ELR (cell line): ENCODE results near the gene LONP2.
"Not testable (repeated sequence)": the region's sequence is repeated elsewhere in the genome, so short reads cannot be mapped to it uniquely, and the experiment has no call there.

Experiments used
- DNase-seq: peaks from one replicate; pipeline ENCODE4 v3.0.0-alpha.2; 2015; ENCODE audit warnings: low read depth

The LONP2 gene

GRCh38 chr16:48370229-48370628 lies 126.1 kb downstream of the LONP2 start:
- DNase-seq: no peak

GRCh38 chr16:48370668-48371392 lies 126.7 kb downstream of the LONP2 start:
- not testable (repeated sequence) for DNase-seq

- DNase-seq: no peak
These were observed 127.3 kb downstream of the LONP2 start for GRCh38 chr16:48371393-48371780.

GRCh38 chr16:48372744-48373143 lies 128.6 kb downstream of the LONP2 start:
- no peak for DNase-seq

- peak; percentile 40 for DNase-seq
These were observed 129.3 kb downstream of the LONP2 start for GRCh38 chr16:48373258-48374029.

GRCh38 chr16:48374255-48374654 lies 130.2 kb downstream of the LONP2 start:
- no peak for DNase-seq

GRCh38 chr16:48377301-48377700 lies 133.2 kb downstream of the LONP2 start:
- DNase-seq: not testable (repeated sequence)

- DNase-seq: no peak
These were observed 134.2 kb downstream of the LONP2 start for GRCh38 chr16:48378276-48378675.

GRCh38 chr16:48378836-48379235 lies 134.7 kb downstream of the LONP2 start:
- DNase-seq: no peak

- DNase-seq: peak; percentile 29
These were observed 137.1 kb downstream of the LONP2 start for GRCh38 chr16:48381201-48381600.

GRCh38 chr16:48382131-48382530 lies 138.0 kb downstream of the LONP2 start:
- no peak for DNase-seq

- DNase-seq: no peak
These were observed 139.1 kb downstream of the LONP2 start for GRCh38 chr16:48383009-48383876.

- DNase-seq: peak; percentile 37
These were observed 139.9 kb downstream of the LONP2 start for GRCh38 chr16:48383877-48384519.

GRCh38 chr16:48384520-48385252 lies 140.6 kb downstream of the LONP2 start:
- peak; percentile 59 for DNase-seq

- peak; percentile 85 for DNase-seq
These were observed 141.4 kb downstream of the LONP2 start, which contains the start of gene SIAH1 for GRCh38 chr16:48385253-48386150. TSS of gene SIAH1 (minus strand) at chr16:48385413. CDS start at chr16:48362428, 22,985 bp downstream.

- no peak for DNase-seq
These were observed 142.6 kb downstream of the LONP2 start for GRCh38 chr16:48386559-48387312.

- no peak for DNase-seq
These were observed 148.3 kb downstream of the LONP2 start for GRCh38 chr16:48392407-48392806.

GRCh38 chr16:48393485-48394354 lies 149.6 kb downstream of the LONP2 start:
- peak; percentile 28 for DNase-seq
